Activated naive CD8-positive, alpha-beta T cell treated with anti-CD3 and anti-CD28 coated beads, Interleukin-2, amount 50 U/mL, for 24 hours (primary cell): ENCODE data around the gene GATB.

ENCODE experiments used
- ATAC-seq: fragments of 150-1000 bp; cut with Tn5 transposase; one replicate; pipeline ENCODE4 v1.10.0; 2021
- DNase-seq: peaks from one replicate; pipeline ENCODE4 v3.0.0; 2021
- H3K27ac Mint-ChIP-seq: one replicate; pipeline ENCODE4 v1.8.0; 2021; ENCODE audit warnings: mild to moderate bottlenecking, mixed read lengths
- H3K27me3 Mint-ChIP-seq: one replicate; pipeline ENCODE4 v1.8.0; 2021; ENCODE audit warnings: mixed read lengths
- H3K36me3 Mint-ChIP-seq: one replicate; pipeline ENCODE4 v1.8.0; 2021; ENCODE audit warnings: low read depth, mixed read lengths
- H3K4me1 Mint-ChIP-seq: one replicate; pipeline ENCODE4 v1.8.0; 2021; ENCODE audit warnings: mixed read lengths
- H3K4me3 Mint-ChIP-seq: one replicate; pipeline ENCODE4 v1.8.0; 2021; ENCODE audit warnings: mild to moderate bottlenecking, moderate library complexity, mixed read lengths
- H3K9me3 Mint-ChIP-seq: one replicate; pipeline ENCODE4 v1.8.0; 2021; ENCODE audit warnings: mixed read lengths

The GATB gene

GRCh38 chr4:151729731-151730559, 30.9 kb downstream of the GATB start:
- H3K27me3 Mint-ChIP-seq: no peaks in the 10 kb centered on the region
- no peaks in the 10 kb centered on the region for H3K9me3 Mint-ChIP-seq
- ATAC-seq: no peak
- no peak for DNase-seq
- peaks cover 2% of the 10 kb centered on the region for H3K4me1 Mint-ChIP-seq
- peaks cover 6% of the 10 kb centered on the region for H3K36me3 Mint-ChIP-seq
- no peak overlapping the region for H3K27ac Mint-ChIP-seq
- no peak overlapping the region for H3K4me3 Mint-ChIP-seq

GRCh38 chr4:151728679-151729078, 32.1 kb downstream of the GATB start:
- Mint-ChIP-seq H3K9me3 (no peaks in the 10 kb centered on the region), H3K4me3 (no peak overlapping the region), H3K27me3 (no peaks in the 10 kb centered on the region), H3K27ac (no peak overlapping the region), H3K4me1 (peaks cover 2% of the 10 kb centered on the region), H3K36me3 (peaks cover 6% of the 10 kb centered on the region)
- no peak for DNase-seq
- ATAC-seq: no peak

- Mint-ChIP-seq H3K36me3 (peaks cover 6% of the 10 kb centered on the region), H3K27ac (no peak overlapping the region), H3K4me1 (peaks cover 2% of the 10 kb centered on the region), H3K27me3 (no peaks in the 10 kb centered on the region), H3K4me3 (no peak overlapping the region), H3K9me3 (no peaks in the 10 kb centered on the region)
- ATAC-seq (no peak), DNase-seq (no peak)
Measured at GRCh38 chr4:151728006-151728405, 32.8 kb downstream of the GATB start.

GRCh38 chr4:151727365-151727764, 33.4 kb downstream of the GATB start:
- ATAC-seq: no peak
- no peak overlapping the region for H3K27ac Mint-ChIP-seq
- H3K9me3 Mint-ChIP-seq: no peaks in the 10 kb centered on the region
- peaks cover 6% of the 10 kb centered on the region for H3K36me3 Mint-ChIP-seq
- H3K27me3 Mint-ChIP-seq: no peaks in the 10 kb centered on the region
- no peak overlapping the region for H3K4me3 Mint-ChIP-seq
- H3K4me1 Mint-ChIP-seq: peaks cover 2% of the 10 kb centered on the region
- no peak for DNase-seq

GRCh38 chr4:151725087-151725486, 35.7 kb downstream of the GATB start:
- H3K27me3 Mint-ChIP-seq: no peaks in the 10 kb centered on the region
- peaks cover 2% of the 10 kb centered on the region for H3K4me1 Mint-ChIP-seq
- H3K36me3 Mint-ChIP-seq: no peaks in the 10 kb centered on the region
- H3K27ac Mint-ChIP-seq: no peak overlapping the region
- DNase-seq (no peak), ATAC-seq (no peak)
- no peaks in the 10 kb centered on the region for H3K9me3 Mint-ChIP-seq
- H3K4me3 Mint-ChIP-seq: no peak overlapping the region

- no peak for DNase-seq
- Mint-ChIP-seq H3K27ac (no peak overlapping the region), H3K27me3 (no peaks in the 10 kb centered on the region), H3K4me1 (no peaks in the 10 kb centered on the region), H3K4me3 (no peak overlapping the region), H3K9me3 (no peaks in the 10 kb centered on the region), H3K36me3 (no peaks in the 10 kb centered on the region)
- ATAC-seq: no peak
Measured at GRCh38 chr4:151721916-151722315, 38.9 kb downstream of the GATB start.

GRCh38 chr4:151721466-151721865, 39.3 kb downstream of the GATB start:
- Mint-ChIP-seq H3K27me3 (no peaks in the 10 kb centered on the region), H3K36me3 (no peaks in the 10 kb centered on the region), H3K9me3 (no peaks in the 10 kb centered on the region), H3K4me3 (no peak overlapping the region), H3K27ac (no peak overlapping the region), H3K4me1 (no peaks in the 10 kb centered on the region)
- DNase-seq (no peak), ATAC-seq (no peak)

GRCh38 chr4:151719956-151720334, 40.9 kb downstream of the GATB start:
- no peak overlapping the region for H3K27ac Mint-ChIP-seq
- DNase-seq: no peak
- H3K4me3 Mint-ChIP-seq: no peak overlapping the region
- H3K9me3 Mint-ChIP-seq: no peaks in the 10 kb centered on the region
- H3K36me3 Mint-ChIP-seq: peaks cover 2% of the 10 kb centered on the region
- no peaks in the 10 kb centered on the region for H3K27me3 Mint-ChIP-seq
- H3K4me1 Mint-ChIP-seq: no peaks in the 10 kb centered on the region
- no peak for ATAC-seq

- DNase-seq (no peak), ATAC-seq (no peak)
- no peak overlapping the region for H3K4me3 Mint-ChIP-seq
- H3K27ac Mint-ChIP-seq: no peak overlapping the region
- H3K36me3 Mint-ChIP-seq: peaks cover 2% of the 10 kb centered on the region
- H3K9me3 Mint-ChIP-seq: no peaks in the 10 kb centered on the region
- no peaks in the 10 kb centered on the region for H3K27me3 Mint-ChIP-seq
- no peaks in the 10 kb centered on the region for H3K4me1 Mint-ChIP-seq
Measured at GRCh38 chr4:151718984-151719955, 41.5 kb downstream of the GATB start.

- DNase-seq: no peak
- peaks cover 2% of the 10 kb centered on the region for H3K36me3 Mint-ChIP-seq
- no peaks in the 10 kb centered on the region for H3K27me3 Mint-ChIP-seq
- H3K27ac Mint-ChIP-seq: no peak overlapping the region
- H3K9me3 Mint-ChIP-seq: no peaks in the 10 kb centered on the region
- no peak for ATAC-seq
- no peaks in the 10 kb centered on the region for H3K4me1 Mint-ChIP-seq
- no peak overlapping the region for H3K4me3 Mint-ChIP-seq
Measured at GRCh38 chr4:151717909-151718628, 42.7 kb downstream of the GATB start.

- Mint-ChIP-seq H3K36me3 (peaks cover 2% of the 10 kb centered on the region), H3K9me3 (no peaks in the 10 kb centered on the region), H3K4me1 (no peaks in the 10 kb centered on the region), H3K4me3 (no peak overlapping the region), H3K27me3 (no peaks in the 10 kb centered on the region), H3K27ac (no peak overlapping the region)
- DNase-seq: no peak
- no peak for ATAC-seq
Measured at GRCh38 chr4:151717314-151717713, 43.5 kb downstream of the GATB start.

GRCh38 chr4:151716324-151716723, 44.5 kb downstream of the GATB start:
- Mint-ChIP-seq H3K27ac (no peak overlapping the region), H3K4me1 (no peaks in the 10 kb centered on the region), H3K36me3 (peaks cover 2% of the 10 kb centered on the region), H3K9me3 (no peaks in the 10 kb centered on the region), H3K27me3 (no peaks in the 10 kb centered on the region), H3K4me3 (no peak overlapping the region)
- DNase-seq (no peak), ATAC-seq (no peak)

GRCh38 chr4:151715881-151716280, 44.9 kb downstream of the GATB start:
- no peak for ATAC-seq
- Mint-ChIP-seq H3K4me1 (no peaks in the 10 kb centered on the region), H3K36me3 (peaks cover 2% of the 10 kb centered on the region), H3K27me3 (no peaks in the 10 kb centered on the region), H3K4me3 (no peak overlapping the region), H3K9me3 (no peaks in the 10 kb centered on the region), H3K27ac (no peak overlapping the region)
- DNase-seq: no peak

- DNase-seq: no peak
- Mint-ChIP-seq H3K27ac (no peak overlapping the region), H3K36me3 (peaks cover 2% of the 10 kb centered on the region), H3K9me3 (no peaks in the 10 kb centered on the region), H3K27me3 (no peaks in the 10 kb centered on the region), H3K4me3 (no peak overlapping the region), H3K4me1 (no peaks in the 10 kb centered on the region)
- ATAC-seq: no peak
Measured at GRCh38 chr4:151712777-151713176, 48.0 kb downstream of the GATB start.
